Heart left ventricle (tissue), 13 donors: Measurements from ENCODE around the gene NDUFB11.

Experiments
- POLR2A ChIP-seq, 2 donors: fragments of 450-650 bp; IDR thresholded peaks; one replicate each; pipeline ENCODE4 v1.6.1; 2017; ENCODE audit warnings: antibody characterized with exemption in 2 of 2, mild to moderate bottlenecking in 2 of 2, moderate library complexity in 2 of 2
- TF ChIP-seq, protein P1 (sequence below), 12 donors: fragments of 200-600 bp; sonication (generic) in 4 of 12; IDR thresholded peaks; one replicate each; pipeline versions ENCODE4 v1.5.0 to v1.8.0; 2018 to 2022; ENCODE audit warnings: antibody characterized with exemption in 12 of 12, mild to moderate bottlenecking in 5 of 12
- donor health status: ischemic (EF 13 %, LVEDD 7.1; RV severe dilation, severe dysfunction).
- donor health status: DM: no; HTN: yes; CAD: no.
- donor health status: DM: no; HTN: no; CAD: no.
- donor health status: ischemic (EF 25% LVEDD 6.9; RV normal size, moderate dysfunction).
- donor health status: ischemic (EF 25% LVEDD 5.7; RV mildly dilated, moderate dysfunction).
- donor health status: ischemic (EF 35%, LVEDD 5.7; RV mildly dilated, moderate dysfunction).
- donor health status: nonischemic (EF 11% LVEDD 7.7; RV severe dilation, severe dysfunction).
- donor health status: DM: yes; HTN: yes; CAD: no.
- donor health status: PGD.
- donor health status: ischemic (EF 29% LVEDD 5.4; RV normal size, mild dysfunction).
- donor health status: nonischemic (EF 23%, LVEDD 6.1; RV moderate dilation, normal function).

DNA sequence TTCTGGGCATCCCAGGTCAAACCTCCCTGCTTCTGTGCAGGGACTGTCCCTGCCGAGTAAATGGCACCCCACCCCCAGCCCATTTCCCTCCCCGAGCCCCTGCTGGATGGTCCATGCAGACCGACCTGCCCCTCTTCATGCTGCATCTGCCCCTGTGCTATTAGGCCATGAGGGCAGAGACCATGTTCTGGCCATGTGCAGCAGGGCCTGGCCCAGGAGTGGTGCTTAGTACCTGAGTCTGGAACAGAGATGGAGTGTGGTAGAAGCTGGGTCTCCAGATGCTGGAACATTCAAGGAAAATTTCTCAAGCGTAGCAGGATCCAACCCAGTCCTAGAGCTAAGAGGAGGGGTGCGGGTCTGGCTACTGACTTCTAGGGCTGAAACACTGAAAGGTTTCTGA is 33.8 kb upstream of the NDUFB11 start:
- TF ChIP-seq POLR2A (IDR thresholded peaks at IDR 0.05): no peak
- TF ChIP-seq, protein P1, sequence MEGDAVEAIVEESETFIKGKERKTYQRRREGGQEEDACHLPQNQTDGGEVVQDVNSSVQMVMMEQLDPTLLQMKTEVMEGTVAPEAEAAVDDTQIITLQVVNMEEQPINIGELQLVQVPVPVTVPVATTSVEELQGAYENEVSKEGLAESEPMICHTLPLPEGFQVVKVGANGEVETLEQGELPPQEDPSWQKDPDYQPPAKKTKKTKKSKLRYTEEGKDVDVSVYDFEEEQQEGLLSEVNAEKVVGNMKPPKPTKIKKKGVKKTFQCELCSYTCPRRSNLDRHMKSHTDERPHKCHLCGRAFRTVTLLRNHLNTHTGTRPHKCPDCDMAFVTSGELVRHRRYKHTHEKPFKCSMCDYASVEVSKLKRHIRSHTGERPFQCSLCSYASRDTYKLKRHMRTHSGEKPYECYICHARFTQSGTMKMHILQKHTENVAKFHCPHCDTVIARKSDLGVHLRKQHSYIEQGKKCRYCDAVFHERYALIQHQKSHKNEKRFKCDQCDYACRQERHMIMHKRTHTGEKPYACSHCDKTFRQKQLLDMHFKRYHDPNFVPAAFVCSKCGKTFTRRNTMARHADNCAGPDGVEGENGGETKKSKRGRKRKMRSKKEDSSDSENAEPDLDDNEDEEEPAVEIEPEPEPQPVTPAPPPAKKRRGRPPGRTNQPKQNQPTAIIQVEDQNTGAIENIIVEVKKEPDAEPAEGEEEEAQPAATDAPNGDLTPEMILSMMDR (IDR thresholded peaks at IDR 0.05): no peak
